ENCODE data around the gene ZDHHC14. TPM values are rescaled to one million over a fixed set of nuclear protein-coding genes. Genes with fewer than 3 reads are reported as not detected.

Gene ZDHHC14
- total and polyA plus RNA-seq, 3 donors from 2014 or later, result 28.5 to 74.9 (median 67.9) TPM

DNA sequence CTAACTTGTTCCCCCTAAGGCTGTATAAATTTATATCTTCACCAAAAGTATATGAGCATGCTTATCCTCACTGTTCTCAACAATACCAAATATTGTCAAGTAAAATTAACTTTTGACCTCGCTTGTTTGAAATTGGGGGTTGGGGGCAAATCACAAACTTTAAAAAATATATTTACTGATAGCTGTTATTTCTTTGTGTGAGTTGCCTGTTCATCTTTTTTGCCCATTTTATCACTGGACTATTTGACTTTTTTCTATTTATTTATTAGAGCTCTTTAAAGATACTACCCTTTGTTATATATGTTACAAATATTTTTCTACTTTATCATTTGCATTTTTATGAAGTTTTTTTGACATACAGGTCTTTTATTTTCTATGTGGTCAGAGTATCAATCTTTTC lies 187.7 kb downstream of the ZDHHC14 start:
- no peaks in the 10 kb centered on the region for H3K36me3 ChIP-seq (ENCODE audit: low read depth, missing control alignments)
- no peak for DNase-seq
- 94 to 98% methylated on average over 1 of the region's 1 CpG for WGBS, 2 donors
- TF ChIP-seq, protein P1, sequence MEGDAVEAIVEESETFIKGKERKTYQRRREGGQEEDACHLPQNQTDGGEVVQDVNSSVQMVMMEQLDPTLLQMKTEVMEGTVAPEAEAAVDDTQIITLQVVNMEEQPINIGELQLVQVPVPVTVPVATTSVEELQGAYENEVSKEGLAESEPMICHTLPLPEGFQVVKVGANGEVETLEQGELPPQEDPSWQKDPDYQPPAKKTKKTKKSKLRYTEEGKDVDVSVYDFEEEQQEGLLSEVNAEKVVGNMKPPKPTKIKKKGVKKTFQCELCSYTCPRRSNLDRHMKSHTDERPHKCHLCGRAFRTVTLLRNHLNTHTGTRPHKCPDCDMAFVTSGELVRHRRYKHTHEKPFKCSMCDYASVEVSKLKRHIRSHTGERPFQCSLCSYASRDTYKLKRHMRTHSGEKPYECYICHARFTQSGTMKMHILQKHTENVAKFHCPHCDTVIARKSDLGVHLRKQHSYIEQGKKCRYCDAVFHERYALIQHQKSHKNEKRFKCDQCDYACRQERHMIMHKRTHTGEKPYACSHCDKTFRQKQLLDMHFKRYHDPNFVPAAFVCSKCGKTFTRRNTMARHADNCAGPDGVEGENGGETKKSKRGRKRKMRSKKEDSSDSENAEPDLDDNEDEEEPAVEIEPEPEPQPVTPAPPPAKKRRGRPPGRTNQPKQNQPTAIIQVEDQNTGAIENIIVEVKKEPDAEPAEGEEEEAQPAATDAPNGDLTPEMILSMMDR (IDR thresholded peaks at IDR 0.05), result no peak
- H3K9me3 ChIP-seq, result no peaks in the 10 kb centered on the region
- no peak overlapping the region for H3K27ac ChIP-seq
- H3K4me3 ChIP-seq, result no peak overlapping the region
- intact Hi-C loops (cut with DNase I; ENCODE audit: low total_unique reads), result no loop called here
- H3K4me1 ChIP-seq, result no peaks in the 10 kb centered on the region
- no peaks in the 10 kb centered on the region for H3K27me3 ChIP-seq

DNA sequence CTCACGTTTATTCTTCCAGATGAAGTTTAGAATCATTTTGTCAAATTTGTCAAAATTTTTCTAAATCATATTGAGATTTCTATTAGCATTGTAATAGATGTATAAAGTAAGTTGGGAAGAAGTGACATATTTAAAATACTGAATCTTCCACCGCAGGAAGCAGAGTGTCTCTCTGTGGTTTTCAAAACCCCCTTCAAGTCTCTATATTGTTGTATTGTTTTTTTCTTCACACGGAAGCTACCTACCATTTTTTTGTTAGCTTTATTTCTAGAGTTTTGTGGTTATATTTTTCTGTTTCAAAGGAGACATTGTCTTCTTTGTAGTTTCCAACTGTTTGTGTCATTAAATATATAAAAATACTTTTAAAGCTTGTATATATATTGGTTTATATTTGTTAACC lies 188.6 kb downstream of the ZDHHC14 start:
- TF ChIP-seq, protein P1 (IDR thresholded peaks at IDR 0.05), result no peak
- no peak for TF ChIP-seq POLR2A (IDR thresholded peaks at IDR 0.05)
- H3K4me3 ChIP-seq, result no peak overlapping the region
- H3K36me3 ChIP-seq (ENCODE audit: low read depth, missing control alignments), result no peaks in the 10 kb centered on the region
- no peaks in the 10 kb centered on the region for H3K27me3 ChIP-seq
- intact Hi-C loops (cut with DNase I; ENCODE audit: low total_unique reads), result no loop called here
- H3K4me1 ChIP-seq, result no peaks in the 10 kb centered on the region
- H3K27ac ChIP-seq, result no peak overlapping the region
- no peak for DNase-seq
- no peaks in the 10 kb centered on the region for H3K9me3 ChIP-seq
- WGBS, 2 donors, result 73 to 87% methylated on average over 3 of the region's 3 CpGs

DNA sequence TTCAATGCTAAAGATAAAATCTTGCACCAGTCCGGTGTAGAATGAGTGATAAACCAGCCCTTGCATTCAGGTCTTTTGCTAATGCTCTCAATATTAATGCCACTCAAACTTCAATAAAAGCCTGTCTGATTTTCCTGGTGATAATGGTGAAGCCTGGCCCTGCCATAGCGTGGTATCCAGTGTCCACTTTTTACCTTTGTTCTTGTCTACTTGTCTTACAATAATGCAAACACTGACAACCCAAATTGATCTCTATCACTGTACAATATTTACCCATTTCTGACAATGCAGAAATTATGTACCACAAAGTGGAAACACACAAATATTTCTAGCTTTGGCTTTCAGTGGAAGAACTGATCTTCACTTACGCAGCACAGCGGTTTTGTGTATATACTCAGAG lies 189.1 kb downstream of the ZDHHC14 start:
- TF ChIP-seq, protein P1 (IDR thresholded peaks at IDR 0.05), result no peak
- no peak for TF ChIP-seq POLR2A (IDR thresholded peaks at IDR 0.05)
- Histone ChIP-seq H3K36me3 (ENCODE audit: low read depth, missing control alignments) (no peaks in the 10 kb centered on the region), H3K27me3 (no peaks in the 10 kb centered on the region), H3K4me3 (no peak overlapping the region), H3K27ac (no peak overlapping the region), H3K9me3 (no peaks in the 10 kb centered on the region), H3K4me1 (no peaks in the 10 kb centered on the region)
- intact Hi-C loops (cut with DNase I; ENCODE audit: low total_unique reads), result no loop called here
- 82 to 88% methylated on average over 4 of the region's 4 CpGs for WGBS, 2 donors
- no peak for DNase-seq

DNA sequence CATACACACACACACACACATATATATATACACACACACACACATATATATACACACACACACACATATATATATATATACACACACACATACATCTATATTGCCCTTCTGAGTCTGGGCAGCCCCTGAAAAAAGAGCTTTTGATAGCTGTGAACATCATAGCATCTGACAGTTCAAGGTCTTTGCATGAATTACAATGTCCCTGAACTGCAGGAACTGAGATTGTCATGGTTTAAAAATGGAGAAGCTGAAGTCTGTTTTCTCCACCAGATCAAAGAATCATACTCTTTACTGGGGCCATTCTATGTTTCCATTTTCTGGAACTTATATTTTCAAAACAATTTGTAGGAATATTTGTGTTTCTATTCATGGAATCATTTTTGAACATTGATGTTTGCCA lies 189.8 kb downstream of the ZDHHC14 start:
- no peak for DNase-seq
- H3K27me3 ChIP-seq, result no peaks in the 10 kb centered on the region

DNA sequence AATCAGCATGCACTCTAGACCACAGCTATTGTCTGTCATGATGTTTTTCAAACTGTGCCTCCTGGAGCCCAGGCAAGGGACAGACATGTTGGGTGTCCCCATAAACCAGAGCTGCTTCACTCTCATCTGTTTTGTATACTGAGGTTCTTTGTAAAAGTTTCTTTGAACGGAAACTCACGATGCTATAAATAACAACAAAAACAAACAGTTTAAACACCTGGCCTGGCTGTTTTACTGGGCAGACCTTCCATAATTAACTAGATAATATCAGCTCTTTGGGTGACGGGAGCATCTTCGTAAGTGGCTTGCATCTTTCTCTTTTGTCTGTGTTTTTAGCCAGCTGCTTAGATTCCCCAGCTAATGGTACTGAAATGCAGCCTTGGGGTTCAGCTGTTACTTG lies 190.3 kb downstream of the ZDHHC14 start:
- Histone ChIP-seq H3K27me3 (no peaks in the 10 kb centered on the region), H3K36me3 (ENCODE audit: low read depth, missing control alignments) (no peaks in the 10 kb centered on the region), H3K4me1 (no peaks in the 10 kb centered on the region), H3K9me3 (no peaks in the 10 kb centered on the region), H3K4me3 (no peak overlapping the region), H3K27ac (no peak overlapping the region)
- DNase-seq, result no peak
- intact Hi-C loops (cut with DNase I; ENCODE audit: low total_unique reads), result no loop called here
- TF ChIP-seq POLR2A (IDR thresholded peaks at IDR 0.05), result no peak
- TF ChIP-seq, protein P1 (IDR thresholded peaks at IDR 0.05), result no peak
- 47 to 67% methylated on average over 4 of the region's 4 CpGs for WGBS, 2 donors

More for the DNA sequence above, 189.8 kb downstream of the ZDHHC14 start:
- no peak for TF ChIP-seq POLR2A (IDR thresholded peaks at IDR 0.05)
- TF ChIP-seq, protein P1 (IDR thresholded peaks at IDR 0.05), result no peak
- Histone ChIP-seq H3K9me3 (no peaks in the 10 kb centered on the region), H3K27ac (no peak overlapping the region), H3K4me3 (no peak overlapping the region), H3K4me1 (no peaks in the 10 kb centered on the region), H3K36me3 (ENCODE audit: low read depth, missing control alignments) (no peaks in the 10 kb centered on the region)
- intact Hi-C loops (cut with DNase I; ENCODE audit: low total_unique reads), result no loop called here
